Brain microvascular endothelial cell (primary cell): ENCODE measurements around the gene SNX10.

Experiments used
- DNase-seq: peaks from one replicate; pipeline ENCODE4 v3.0.0-alpha.2; 2020
- H3K27ac ChIP-seq: fragments of 250-450 bp; sonication (Bioruptor Pico); 2 replicates; pipeline ENCODE4 v1.5.1; 2020; ENCODE audit warnings: mild to moderate bottlenecking, moderate library complexity
- H3K27me3 ChIP-seq: fragments of 250-450 bp; sonication (Bioruptor Pico); replicated peaks from 2 replicates; pipeline ENCODE4 v1.5.1; 2020; ENCODE audit warnings: mild to moderate bottlenecking
- H3K36me3 ChIP-seq: fragments of 250-450 bp; sonication (Bioruptor Pico); replicated peaks from 2 replicates; pipeline ENCODE4 v1.5.1; 2020; ENCODE audit warnings: mild to moderate bottlenecking
- H3K4me3 ChIP-seq: 2 replicates; pipeline ENCODE4 v1.5.1; 2011; ENCODE audit warnings: low read depth, mild to moderate bottlenecking, control low read depth, low read length, moderate library complexity
- CTCF ChIP-seq: IDR thresholded peaks from 2 replicates; pipeline ENCODE4 v1.5.1; 2011; ENCODE audit warnings: low read depth, mild to moderate bottlenecking, moderate library complexity, low read length, control low read depth, inconsistent platforms; ENCODE audit errors: missing control alignments
- in situ Hi-C: cut with HindIII; loops from 2 replicates; pipeline ENCODE4 v1.10.0; 2017; ENCODE audit warnings: low sequenced_read_pairs, low pct_ligation_motif_present

Gene SNX10

GRCh38 chr7:26293569-26294308 is 2.1 kb downstream of the SNX10 start:
- Histone ChIP-seq H3K27ac (no peak overlapping the region), H3K4me3 (no peak overlapping the region), H3K36me3 (no peaks in the 10 kb centered on the region), H3K27me3 (peaks cover 2% of the 10 kb centered on the region)
- DNase-seq: no peak
- TF ChIP-seq CTCF: no peak
- in situ Hi-C loops: no loop called here

- Histone ChIP-seq H3K36me3 (no peaks in the 10 kb centered on the region), H3K4me3 (no peak overlapping the region), H3K27ac (no peak overlapping the region), H3K27me3 (peaks cover 2% of the 10 kb centered on the region)
- no peak for DNase-seq
- TF ChIP-seq CTCF: no peak
- in situ Hi-C loops: no loop called here
These were observed 3.4 kb downstream of the SNX10 start for GRCh38 chr7:26295015-26295414.

GRCh38 chr7:26295586-26295985 is 3.9 kb downstream of the SNX10 start:
- Histone ChIP-seq H3K27me3 (peaks cover 2% of the 10 kb centered on the region), H3K27ac (no peak overlapping the region), H3K36me3 (no peaks in the 10 kb centered on the region), H3K4me3 (no peak overlapping the region)
- in situ Hi-C loops: no loop called here
- no peak for DNase-seq
- TF ChIP-seq CTCF: no peak

GRCh38 chr7:26298472-26299058 is 6.9 kb downstream of the SNX10 start:
- no peak for DNase-seq
- Histone ChIP-seq H3K27ac (no peak overlapping the region), H3K27me3 (no peaks in the 10 kb centered on the region), H3K36me3 (no peaks in the 10 kb centered on the region), H3K4me3 (no peak overlapping the region)
- in situ Hi-C loops: no loop called here
- TF ChIP-seq CTCF: no peak

- Histone ChIP-seq H3K36me3 (no peaks in the 10 kb centered on the region), H3K27me3 (no peaks in the 10 kb centered on the region), H3K4me3 (no peak overlapping the region), H3K27ac (no peak overlapping the region)
- in situ Hi-C loops: no loop called here
- no peak for TF ChIP-seq CTCF
- no peak for DNase-seq
These were observed 13.6 kb downstream of the SNX10 start for GRCh38 chr7:26305090-26305868.
